HG02759 (cell line): Measurements from ENCODE around the gene CFAP69.

Experiments
- ATAC-seq: cut with Tn5 transposase; IDR thresholded peaks from one replicate; pipeline ENCODE4 v1.9.1; 2021; ENCODE audit warnings: mild to moderate bottlenecking, moderate library complexity; ENCODE audit not compliant: unreplicated experiment

Gene CFAP69, protein sequence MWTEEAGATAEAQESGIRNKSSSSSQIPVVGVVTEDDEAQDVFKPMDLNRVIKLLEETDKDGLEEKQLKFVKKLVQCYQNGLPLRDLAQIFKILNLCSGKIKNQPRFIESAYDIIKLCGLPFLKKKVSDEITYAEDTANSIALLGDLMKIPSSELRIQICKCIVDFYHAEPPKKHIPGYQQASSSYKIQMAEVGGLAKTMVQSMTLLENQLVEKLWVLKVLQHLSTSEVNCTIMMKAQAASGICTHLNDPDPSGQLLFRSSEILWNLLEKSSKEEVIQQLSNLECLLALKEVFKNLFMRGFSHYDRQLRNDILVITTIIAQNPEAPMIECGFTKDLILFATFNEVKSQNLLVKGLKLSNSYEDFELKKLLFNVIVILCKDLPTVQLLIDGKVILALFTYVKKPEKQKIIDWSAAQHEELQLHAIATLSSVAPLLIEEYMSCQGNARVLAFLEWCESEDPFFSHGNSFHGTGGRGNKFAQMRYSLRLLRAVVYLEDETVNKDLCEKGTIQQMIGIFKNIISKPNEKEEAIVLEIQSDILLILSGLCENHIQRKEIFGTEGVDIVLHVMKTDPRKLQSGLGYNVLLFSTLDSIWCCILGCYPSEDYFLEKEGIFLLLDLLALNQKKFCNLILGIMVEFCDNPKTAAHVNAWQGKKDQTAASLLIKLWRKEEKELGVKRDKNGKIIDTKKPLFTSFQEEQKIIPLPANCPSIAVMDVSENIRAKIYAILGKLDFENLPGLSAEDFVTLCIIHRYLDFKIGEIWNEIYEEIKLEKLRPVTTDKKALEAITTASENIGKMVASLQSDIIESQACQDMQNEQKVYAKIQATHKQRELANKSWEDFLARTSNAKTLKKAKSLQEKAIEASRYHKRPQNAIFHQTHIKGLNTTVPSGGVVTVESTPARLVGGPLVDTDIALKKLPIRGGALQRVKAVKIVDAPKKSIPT

DNA sequence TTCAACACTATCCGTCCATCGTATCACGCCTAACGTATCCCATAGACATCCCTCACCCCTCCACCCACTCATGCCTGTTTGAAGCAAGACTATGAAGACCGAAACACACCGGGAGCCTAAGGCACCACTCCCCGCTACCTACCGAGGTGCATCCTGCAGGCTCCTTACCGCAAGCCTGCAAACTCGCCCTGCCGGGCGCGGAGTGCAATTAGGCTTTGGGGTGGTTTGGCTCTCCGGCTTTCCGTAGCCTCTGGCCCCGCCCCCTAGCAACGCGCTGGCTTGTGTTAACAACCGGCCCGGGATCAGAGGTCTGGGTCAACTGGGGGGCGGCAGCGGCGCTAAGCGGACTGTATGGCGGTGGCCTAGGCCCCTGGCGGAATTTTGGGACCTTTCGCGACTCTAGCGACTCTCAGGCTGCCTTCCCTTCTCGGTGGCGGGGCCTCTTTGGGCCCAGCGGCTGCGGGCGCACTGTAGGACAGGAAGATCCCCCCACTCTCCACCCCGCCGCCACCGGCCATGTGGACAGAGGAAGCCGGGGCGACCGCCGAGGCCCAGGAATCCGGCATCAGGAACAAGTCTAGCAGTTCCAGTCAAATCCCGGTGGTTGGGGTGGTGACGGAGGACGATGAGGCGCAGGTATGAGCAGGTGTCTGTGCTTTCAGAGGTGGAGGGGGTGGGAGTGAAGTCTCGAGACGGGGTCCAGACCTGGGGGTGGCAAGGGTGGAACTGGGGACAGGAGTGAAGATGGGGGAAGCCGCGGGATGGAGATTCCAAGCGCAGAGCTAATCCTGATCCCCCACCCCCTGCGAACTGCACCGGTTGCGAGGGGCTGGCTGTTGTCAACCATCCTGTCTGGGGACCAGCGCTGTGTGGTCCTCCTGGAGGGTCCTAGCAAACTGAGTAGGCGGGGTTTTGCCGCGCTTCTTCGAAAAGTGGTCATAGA lies at the start of gene CFAP69:
Gene CFAP69, plus strand, starts transcription at position 266 of the 943 bp plus-strand sequence. Its CDS starts 251 bp downstream, at position 517.
- ATAC-seq: peak; percentile 91

DNA sequence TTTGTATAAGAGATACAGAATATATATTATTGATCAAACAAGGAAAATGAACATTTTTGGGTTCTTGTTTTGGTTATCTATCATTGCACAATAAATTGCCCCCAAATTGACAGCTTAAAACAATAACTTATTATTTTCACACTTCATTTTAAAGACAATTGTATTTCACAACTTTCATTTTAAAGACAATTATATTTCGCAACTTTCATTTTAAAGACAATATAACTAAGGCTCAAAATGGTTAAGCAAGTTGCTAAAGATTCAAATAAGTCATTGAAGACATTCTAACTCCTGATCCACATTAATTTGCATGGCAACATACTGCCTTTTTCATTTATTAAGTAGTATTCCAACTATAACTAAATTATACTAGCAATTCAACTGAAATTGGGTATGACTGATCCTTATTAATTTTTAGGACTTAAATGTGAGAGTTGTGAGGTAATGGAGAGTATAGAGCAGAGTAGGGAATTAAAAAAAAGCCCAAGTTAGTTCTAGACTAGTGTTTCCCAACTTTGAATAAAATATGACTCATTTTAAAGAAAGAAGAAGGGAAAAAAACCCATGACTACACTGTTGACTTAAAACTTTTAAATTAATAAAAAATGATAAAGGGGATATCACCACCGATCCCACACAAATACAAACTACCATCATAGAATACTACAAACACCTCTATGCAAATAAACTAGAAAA lies 43.3 kb upstream of the CFAP69 start:
- no peak for ATAC-seq

DNA sequence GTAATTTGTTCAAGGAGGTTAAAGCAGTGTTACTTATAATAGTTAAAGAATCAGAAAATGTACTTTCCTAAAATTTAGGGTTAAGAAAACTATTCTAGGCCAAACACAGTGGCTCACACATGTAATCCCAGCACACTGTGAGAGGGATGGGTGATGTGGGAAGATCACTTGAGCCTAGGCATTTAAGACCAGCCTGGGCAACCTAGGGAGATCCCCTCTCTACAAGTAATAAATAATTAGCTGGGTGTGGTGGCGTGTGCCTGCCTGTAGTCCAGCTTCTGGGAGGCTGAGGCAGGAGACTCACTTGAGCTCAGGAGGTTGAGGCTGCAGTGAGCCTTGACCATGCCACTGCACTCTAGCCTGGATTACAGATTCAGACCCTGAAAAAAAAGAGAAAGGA lies 37.0 kb upstream of the CFAP69 start:
- ATAC-seq: no peak

DNA sequence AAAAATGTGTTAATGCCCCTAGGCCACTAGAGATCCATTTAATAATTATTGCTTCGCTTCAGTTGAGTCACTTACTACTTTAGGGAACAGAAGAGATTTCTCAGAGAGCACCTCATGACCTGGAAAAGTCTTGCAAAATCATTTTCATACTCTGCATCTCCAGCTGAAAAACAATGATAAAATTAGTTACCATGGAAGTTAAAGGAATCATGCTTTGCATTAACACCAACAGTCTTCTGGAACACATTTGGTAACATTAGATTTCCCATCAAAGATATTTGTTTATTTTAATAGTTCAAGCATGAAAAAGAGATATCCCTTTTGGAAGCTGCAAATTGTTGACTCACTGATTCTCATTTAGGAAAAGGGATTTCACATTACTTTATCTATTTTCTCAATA lies 35.2 kb upstream of the CFAP69 start:
- ATAC-seq: no peak

DNA sequence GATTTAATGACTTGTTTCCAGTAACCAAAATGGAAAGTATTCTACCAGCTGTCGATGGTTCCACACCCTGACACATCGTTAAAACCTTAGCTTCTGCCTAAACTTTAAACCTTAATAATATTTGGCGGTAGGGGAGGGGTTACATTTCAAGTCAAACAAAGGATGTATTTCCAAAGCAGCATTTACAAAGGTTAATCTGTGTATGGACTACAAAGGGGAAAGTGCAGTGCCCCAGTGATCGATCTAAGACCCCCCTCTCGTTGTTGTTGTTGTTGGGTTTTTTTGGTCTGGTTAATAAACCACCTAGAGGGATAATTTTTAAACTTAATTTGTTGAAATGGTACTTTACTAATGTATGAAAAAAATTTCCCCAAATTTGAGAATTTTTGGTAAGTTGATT lies 34.5 kb upstream of the CFAP69 start:
- ATAC-seq: no peak

DNA sequence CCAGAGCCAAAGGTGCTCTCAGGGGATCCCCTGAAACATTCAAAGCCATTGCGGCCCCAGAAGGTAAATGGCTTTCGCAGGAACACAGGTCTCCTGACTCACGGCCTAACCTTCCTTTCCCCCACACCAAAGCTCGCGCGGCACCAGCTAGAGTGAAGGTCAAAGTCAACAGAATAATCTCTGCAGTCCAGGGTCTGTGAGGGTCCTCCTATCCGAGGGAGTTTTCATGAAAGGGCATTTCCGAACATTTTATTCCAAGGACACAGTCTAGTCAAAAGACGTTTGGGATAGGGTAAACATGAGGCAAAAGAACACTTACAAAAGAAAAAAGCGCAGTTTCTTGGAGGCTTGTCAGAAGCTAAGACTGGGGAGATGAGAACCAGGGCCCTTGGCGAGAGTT lies 34.0 kb upstream of the CFAP69 start:
- ATAC-seq: peak; percentile 16

DNA sequence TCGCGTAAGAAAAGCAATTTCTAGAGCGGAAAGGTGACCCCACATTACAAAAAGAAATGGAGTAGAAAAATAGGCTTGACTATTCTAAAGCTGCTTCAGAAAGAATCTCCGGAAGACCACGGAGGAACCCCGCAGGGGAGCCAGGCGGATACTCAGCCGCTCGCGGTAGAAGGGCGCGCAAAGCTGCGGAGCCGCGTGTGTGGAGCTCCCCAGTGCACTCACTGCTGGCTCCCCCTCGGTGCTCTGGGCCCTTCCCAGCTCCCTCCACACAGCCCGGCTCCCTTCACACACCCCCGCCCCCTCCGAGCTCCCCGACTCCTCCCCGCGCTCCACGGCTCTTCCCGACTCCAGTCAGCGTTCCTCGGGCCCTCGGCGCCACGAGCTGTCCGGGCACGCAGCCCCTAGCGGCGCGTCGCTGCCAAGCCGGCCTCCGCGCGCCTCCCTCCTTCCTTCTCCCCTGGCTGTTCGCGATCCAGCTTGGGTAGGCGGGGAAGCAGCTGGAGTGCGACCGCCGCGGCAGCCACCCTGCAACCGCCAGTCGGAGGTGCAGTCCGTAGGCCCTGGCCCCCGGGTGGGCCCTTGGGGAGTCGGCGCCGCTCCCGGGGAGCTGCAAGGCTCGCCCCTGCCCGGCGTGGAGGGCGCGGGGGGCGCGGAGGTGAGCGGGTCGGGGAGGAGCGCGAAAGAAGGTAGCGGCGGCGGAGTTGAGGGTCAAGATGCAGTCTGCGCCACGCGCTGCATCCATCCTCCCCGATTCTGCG lies 33.4 kb upstream of the CFAP69 start, which contains the start of gene STEAP2:
Gene STEAP2, plus strand, starts transcription at position 350 of the 758 bp plus-strand sequence. CDS start 13,343 bp downstream, outside the sequence.
- peak; percentile 95 for ATAC-seq

DNA sequence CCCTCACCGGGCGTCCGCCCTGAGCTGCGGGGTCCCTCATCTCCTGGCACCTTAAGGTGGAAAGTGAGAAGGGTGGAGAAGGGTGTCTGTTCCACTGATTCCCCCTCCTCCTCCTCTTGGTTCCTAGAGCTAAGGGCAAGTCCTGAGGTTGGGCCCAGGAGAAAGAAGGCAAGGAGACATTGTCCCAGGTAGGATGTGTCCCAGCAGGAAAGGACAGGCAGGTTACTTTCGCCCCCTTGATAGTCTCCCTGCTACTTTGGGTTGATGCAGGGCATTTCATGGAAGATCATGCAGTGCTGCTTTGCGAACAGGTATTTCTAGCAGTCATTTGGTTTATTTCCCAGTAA lies 32.9 kb upstream of the CFAP69 start:
- no peak for ATAC-seq

DNA sequence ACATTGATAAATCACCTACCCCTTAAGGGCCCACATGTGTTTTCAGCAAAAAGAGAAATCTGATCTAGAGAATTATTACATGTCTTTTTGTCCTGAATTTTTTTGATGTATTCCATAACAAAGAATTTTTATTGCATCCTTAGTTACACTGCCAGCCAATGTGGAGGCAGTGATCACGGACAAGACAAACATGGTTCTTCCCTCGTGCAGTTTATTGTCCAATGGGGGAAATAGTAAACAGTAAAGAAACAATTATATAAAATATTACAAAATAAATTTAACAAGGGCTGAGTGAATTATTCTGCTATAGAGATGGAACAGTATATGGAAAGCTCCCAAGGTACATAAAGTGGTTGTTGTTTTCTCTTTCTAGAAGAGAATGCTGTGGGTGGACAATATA lies 31.5 kb upstream of the CFAP69 start:
- no peak for ATAC-seq

DNA sequence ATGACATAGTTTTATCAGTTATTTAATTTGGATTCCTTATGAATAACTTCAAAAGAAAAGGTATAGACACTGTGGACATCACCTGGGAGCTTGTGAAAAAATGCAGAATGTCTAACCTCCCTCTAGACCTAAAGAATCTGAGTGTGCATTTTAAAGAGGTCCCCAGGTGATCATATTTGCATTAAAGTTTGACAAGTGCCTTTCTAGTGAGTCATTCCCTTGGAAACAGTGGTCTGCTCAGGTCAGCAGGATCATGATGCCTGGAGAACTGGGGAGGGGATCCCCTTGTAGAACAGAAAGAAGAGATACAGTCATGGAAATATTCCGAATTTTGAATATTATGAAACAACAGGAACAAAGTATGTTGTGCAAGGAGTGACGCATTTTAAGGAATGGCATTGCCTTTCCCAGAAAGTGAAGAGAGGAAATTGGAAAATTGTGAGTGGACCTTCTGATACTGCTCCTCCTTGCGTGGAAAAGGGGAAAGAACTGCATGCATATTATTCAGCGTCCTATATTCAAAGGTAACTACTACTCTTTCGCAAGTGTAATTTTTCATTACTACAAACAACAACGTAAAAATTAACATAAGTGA lies 28.8 kb upstream of the CFAP69 start:
- ATAC-seq: no peak

DNA sequence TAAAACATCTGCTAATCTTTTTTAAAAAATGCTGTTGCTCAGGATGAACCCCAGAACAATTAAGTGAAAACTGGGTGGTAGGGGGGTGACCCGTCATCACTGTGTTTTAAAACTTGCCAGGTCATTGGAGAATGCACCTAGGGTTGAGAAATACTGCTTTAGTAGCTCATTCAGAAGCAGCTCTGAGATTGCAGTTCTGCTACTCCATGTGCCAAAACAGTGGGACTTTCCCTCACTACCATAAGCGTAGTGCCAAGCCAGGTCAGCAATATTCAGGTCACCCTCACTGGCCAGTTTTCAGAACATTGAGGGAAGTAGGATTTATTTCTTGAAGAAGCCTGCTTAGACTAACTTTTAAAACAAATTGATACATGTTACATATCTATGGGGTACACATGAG lies 28.2 kb upstream of the CFAP69 start:
- ATAC-seq: no peak

DNA sequence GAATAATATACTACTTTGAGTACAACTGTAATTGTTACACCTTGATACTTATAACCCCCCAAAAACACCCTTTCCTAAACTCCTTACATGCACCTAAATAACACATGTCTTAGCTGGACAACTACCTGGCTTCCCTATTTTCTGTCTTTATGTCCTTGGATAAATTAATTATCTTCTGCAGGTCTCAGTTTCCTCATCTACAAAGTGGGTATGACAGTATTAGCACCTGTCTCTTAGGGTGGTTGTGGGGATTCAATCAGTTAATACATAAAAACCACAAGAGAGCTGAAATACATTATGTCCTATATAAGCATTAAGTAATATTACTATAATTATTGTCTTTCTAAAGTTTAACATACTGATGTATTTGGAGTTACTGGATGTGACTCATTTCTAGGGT lies 22.6 kb upstream of the CFAP69 start:
- no peak for ATAC-seq

DNA sequence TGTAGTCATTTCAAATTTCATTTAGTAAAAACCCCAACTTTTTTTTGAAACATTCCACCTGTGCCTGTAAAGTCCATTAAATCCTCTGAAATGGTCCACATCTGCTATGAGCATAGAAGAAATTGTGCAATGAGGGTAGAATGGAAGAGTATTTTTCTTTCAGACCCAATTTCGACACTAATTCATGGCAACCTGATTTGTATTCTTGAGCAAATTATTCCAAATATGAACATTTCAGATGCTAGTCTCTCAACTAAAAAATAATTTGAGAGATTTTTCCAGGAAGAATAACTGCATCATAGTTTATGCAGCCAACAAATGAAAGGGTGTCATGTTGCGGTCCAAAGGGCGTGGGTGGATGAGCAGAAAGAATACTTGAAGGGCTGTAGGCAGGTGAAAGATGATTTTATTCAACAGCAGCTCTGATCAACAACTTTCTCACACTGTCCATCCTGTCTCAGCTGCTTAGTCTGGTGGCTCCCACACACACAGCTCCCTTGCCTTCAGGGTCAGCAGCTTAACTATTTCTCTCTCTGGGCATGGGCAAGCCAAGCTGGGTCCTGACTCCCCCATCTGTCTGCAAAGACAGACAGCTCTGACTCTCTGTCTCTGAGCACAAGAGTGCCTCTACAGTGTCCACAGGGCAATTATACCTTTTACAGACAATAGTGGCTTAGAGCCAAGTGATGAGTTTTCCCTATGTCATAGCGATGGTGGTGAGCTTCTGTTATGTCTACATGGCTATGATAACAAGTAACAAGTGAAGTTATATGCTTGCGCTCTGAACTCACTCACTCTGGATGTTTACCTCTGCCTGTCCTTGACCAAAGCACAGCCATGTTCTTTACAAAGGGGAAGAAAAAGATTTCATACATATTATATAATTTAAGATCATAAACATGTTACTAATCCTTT lies 21.9 kb upstream of the CFAP69 start:
- no peak for ATAC-seq

DNA sequence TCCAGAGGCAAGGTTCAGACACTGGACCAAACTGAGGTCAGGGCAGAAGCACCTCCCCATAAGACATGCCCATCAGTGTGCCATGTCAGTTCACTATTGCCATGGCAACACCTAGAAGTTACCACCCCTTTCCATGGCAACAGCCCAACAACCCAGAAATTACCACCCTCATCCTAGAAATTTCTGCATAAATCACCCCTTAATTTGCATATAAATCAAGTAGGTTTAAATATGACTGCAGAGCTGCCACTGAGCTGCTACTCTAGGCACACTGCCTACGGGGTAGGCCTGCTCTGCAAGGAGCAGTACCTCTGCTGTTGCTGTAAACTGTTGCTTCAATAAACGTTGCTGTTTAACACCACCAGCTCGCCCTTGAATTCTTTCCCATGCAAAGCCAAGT lies 20.8 kb upstream of the CFAP69 start:
- no peak for ATAC-seq

DNA sequence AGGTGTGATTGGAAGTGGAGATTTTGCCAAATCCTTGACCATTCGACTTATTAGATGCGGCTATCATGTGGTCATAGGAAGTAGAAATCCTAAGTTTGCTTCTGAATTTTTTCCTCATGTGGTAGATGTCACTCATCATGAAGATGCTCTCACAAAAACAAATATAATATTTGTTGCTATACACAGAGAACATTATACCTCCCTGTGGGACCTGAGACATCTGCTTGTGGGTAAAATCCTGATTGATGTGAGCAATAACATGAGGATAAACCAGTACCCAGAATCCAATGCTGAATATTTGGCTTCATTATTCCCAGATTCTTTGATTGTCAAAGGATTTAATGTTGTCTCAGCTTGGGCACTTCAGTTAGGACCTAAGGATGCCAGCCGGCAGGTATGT lies 19.8 kb upstream of the CFAP69 start:
- no peak for ATAC-seq

DNA sequence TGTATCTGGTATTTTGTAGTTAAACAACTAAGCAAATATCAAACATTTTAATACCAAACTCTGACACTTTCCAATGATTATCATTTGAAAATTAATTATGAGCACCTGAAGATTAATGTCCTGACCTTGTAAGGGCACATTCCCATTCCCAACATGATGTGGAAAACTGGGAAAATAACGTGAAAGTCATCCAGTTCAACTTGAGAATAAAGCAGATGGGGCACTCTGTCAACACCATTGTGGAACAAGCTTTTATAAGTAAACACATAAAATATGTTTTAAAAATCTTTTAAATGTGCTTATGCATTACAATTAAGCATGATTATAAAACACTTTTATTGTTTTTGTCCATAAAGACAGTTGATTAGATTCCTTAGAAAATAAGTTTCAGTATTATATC lies 19.4 kb upstream of the CFAP69 start:
- no peak for ATAC-seq

DNA sequence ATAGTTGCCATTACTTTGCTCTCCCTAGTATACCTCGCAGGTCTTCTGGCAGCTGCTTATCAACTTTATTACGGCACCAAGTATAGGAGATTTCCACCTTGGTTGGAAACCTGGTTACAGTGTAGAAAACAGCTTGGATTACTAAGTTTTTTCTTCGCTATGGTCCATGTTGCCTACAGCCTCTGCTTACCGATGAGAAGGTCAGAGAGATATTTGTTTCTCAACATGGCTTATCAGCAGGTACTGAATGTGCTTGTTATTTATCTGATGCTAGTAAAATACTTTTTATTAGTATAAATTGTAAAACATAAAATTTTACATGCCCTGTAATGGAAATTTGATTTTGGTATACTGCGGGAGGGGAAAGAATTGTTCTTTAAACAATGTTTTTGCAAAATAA lies 17.7 kb upstream of the CFAP69 start:
- ATAC-seq: no peak

DNA sequence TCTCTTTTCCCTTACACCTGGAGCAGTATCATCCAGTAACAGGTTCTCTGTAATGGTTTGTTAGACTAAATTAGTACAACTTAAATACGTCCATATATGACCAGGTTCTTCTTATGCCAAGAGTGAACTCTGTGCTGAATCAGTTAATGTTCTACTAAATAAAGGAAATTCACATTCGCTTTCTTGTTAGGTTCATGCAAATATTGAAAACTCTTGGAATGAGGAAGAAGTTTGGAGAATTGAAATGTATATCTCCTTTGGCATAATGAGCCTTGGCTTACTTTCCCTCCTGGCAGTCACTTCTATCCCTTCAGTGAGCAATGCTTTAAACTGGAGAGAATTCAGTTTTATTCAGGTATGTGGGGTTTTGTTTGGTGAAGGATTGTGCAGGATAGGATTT lies 15.3 kb upstream of the CFAP69 start:
- ATAC-seq: no peak
